Thoracic aorta (tissue), 2 donors: ENCODE data around the gene AXIN1. TPM values are rescaled to one million over a fixed set of nuclear protein-coding genes. Genes with fewer than 3 reads are reported as not detected.

Experiments
- ATAC-seq: fragments of 150-250 bp; one replicate; pipeline ENCODE4 v1.8.0; 2017; ENCODE audit warnings: low read depth; ENCODE audit not compliant: insufficient number of reproducible peaks, low FRiP score
- DNase-seq: peaks from one replicate; pipeline ENCODE4 v3.0.0-alpha.2; 2020; ENCODE audit warnings: low spot score
- H3K27ac ChIP-seq, 2 donors: fragments of 200-600 bp; sonication (generic); 1 replicate in 1 of 2; 2 replicates in 1 of 2; pipeline ENCODE4 v1.5.1; 2016; ENCODE audit warnings: mild to moderate bottlenecking in 2 of 2, moderate library complexity in 2 of 2
- H3K27me3 ChIP-seq: fragments of 200-600 bp; sonication (generic); replicated peaks from 2 replicates; pipeline ENCODE4 v1.6.0; 2016; ENCODE audit warnings: mild to moderate bottlenecking; ENCODE audit not compliant: insufficient read depth
- H3K36me3 ChIP-seq: fragments of 200-600 bp; sonication (generic); one replicate; pipeline ENCODE4 v1.5.1; 2016
- H3K4me1 ChIP-seq, 2 donors: fragments of 200-600 bp; sonication (generic); 1 replicate in 1 of 2; 2 replicates in 1 of 2; pipeline versions ENCODE4 v1.5.1 to v1.6.0; 2016; ENCODE audit warnings: low read depth in 2 of 2, mild to moderate bottlenecking in 1 of 2; ENCODE audit not compliant: control insufficient read depth in 1 of 2
- H3K4me3 ChIP-seq: fragments of 200-600 bp; sonication (generic); 2 replicates; pipeline ENCODE4 v1.5.1; 2016; ENCODE audit warnings: mild to moderate bottlenecking
- H3K9me3 ChIP-seq: fragments of 200-600 bp; sonication (generic); 2 replicates; pipeline ENCODE4 v1.5.1; 2016
- total RNA-seq, 2 donors: library from RNA; depleted of rRNA; stranded (reverse); fragments of >200 nt; gene quantifications; one replicate each; pipeline versions ENCODE4 v1.1.0 to v1.2.3, GENCODE V29; 2016
- TF ChIP-seq, protein P1 (sequence below): fragments of 200-600 bp; sonication (generic); IDR thresholded peaks from one replicate; pipeline ENCODE4 v1.5.1; 2019; ENCODE audit warnings: antibody characterized with exemption

Gene AXIN1
- total RNA-seq, 2 donors from 2014 or later, result 20.0 to 27.2 TPM

DNA sequence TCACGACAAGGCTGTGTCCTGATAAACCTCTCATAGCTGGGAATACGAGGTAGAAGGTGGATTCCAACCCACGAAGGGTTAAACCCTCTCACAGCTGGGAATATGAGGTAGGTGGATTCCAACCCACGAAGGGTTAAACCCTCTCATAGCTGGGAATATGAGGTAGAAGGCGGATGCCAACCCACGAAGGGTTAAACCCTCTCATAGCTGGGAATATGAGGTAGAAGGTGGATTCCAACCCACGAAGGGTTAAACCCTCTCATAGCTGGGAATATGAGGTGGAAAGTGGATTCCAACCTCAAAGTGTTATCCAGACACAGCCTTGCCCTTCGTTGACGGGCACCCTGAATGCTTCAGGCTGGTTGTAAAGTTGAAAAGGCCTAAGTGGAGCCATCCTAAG, 31.0 kb downstream of the AXIN1 start:
- no peaks in the 10 kb centered on the region for H3K4me1 ChIP-seq
- no peak overlapping the region for H3K4me3 ChIP-seq
- H3K27me3 ChIP-seq, result no peaks in the 10 kb centered on the region
- no peak for DNase-seq
- no peak for ATAC-seq
- peaks cover 12% of the 10 kb centered on the region for H3K36me3 ChIP-seq
- no peak overlapping the region for H3K27ac ChIP-seq
- H3K9me3 ChIP-seq, result no peaks in the 10 kb centered on the region
- TF ChIP-seq, protein P1, sequence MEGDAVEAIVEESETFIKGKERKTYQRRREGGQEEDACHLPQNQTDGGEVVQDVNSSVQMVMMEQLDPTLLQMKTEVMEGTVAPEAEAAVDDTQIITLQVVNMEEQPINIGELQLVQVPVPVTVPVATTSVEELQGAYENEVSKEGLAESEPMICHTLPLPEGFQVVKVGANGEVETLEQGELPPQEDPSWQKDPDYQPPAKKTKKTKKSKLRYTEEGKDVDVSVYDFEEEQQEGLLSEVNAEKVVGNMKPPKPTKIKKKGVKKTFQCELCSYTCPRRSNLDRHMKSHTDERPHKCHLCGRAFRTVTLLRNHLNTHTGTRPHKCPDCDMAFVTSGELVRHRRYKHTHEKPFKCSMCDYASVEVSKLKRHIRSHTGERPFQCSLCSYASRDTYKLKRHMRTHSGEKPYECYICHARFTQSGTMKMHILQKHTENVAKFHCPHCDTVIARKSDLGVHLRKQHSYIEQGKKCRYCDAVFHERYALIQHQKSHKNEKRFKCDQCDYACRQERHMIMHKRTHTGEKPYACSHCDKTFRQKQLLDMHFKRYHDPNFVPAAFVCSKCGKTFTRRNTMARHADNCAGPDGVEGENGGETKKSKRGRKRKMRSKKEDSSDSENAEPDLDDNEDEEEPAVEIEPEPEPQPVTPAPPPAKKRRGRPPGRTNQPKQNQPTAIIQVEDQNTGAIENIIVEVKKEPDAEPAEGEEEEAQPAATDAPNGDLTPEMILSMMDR, result no peak

DNA sequence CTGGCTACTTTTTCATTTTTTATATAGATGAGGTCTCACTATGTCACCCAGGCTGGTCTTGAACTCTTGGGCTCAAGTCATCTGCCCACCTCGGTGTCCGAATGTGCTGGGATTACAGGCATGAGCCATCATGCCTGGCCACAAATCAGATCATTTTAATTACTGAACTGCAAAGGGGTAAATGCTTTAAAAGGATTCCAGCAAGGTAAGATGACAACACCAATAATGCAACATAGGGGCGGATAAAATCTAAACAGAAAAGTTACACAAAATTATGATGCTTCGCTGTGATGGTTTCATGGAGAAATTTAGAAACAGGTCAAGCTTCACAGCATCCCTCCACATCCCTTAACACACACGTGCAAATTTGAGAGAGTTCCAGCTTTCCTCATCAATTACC, 32.3 kb downstream of the AXIN1 start:
- Histone ChIP-seq H3K36me3 (peaks cover 12% of the 10 kb centered on the region), H3K4me3 (no peak overlapping the region), H3K27me3 (no peaks in the 10 kb centered on the region), H3K4me1 (no peaks in the 10 kb centered on the region), H3K27ac (no peak overlapping the region), H3K9me3 (no peaks in the 10 kb centered on the region)
- DNase-seq (no peak), ATAC-seq (no peak)
- TF ChIP-seq, protein P1, result no peak

DNA sequence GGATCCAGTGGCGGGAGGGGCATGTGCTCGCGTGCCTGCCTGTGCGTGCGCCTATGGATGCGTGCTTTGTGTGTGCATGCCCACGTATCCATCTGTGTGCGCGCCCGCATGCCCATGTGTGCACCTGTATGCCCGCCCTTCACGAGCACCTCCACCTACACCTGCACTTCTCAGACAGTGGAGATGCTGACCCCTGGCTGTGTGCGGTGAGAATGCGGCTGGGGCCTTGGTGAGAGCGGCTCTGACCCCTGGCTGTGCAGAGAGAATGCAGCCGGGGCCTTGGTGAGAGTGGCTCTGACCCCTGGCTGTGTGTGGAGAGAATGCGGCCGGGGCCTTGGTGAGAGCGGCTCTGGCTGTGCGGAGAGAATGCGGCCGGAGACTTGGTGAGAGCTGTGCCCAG, 33.9 kb downstream of the AXIN1 start:
- Histone ChIP-seq H3K4me3 (no peak overlapping the region), H3K36me3 (peaks cover 17% of the 10 kb centered on the region), H3K4me1 (no peaks in the 10 kb centered on the region), H3K27ac (no peak overlapping the region), H3K9me3 (no peaks in the 10 kb centered on the region), H3K27me3 (no peaks in the 10 kb centered on the region)
- TF ChIP-seq, protein P1, result no peak
- DNase-seq (no peak), ATAC-seq (no peak)

DNA sequence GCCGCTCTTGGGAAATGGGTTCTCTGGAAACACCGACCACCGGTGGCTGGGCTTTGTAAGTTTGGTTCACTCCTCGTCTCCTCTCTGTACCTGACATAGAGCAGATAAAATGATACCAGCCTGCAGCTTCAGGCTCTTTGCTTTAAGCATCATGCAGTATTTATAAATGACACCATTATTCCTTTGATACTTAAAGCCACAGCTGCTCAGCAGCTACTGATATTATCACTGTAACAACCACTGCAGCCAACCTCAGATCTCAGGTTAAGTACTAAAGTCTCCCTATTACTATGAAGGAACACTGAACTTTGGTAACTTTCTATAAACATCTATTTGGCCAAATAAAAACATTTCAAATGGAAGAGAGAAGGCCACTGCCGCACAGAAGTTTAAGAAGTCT, 34.9 kb downstream of the AXIN1 start:
- Histone ChIP-seq H3K4me1 (no peaks in the 10 kb centered on the region), H3K27me3 (no peaks in the 10 kb centered on the region), H3K4me3 (no peak overlapping the region), H3K9me3 (no peaks in the 10 kb centered on the region), H3K36me3 (peaks cover 28% of the 10 kb centered on the region), H3K27ac (no peak overlapping the region)
- TF ChIP-seq, protein P1, result no peak
- no peak for DNase-seq
- no peak for ATAC-seq

DNA sequence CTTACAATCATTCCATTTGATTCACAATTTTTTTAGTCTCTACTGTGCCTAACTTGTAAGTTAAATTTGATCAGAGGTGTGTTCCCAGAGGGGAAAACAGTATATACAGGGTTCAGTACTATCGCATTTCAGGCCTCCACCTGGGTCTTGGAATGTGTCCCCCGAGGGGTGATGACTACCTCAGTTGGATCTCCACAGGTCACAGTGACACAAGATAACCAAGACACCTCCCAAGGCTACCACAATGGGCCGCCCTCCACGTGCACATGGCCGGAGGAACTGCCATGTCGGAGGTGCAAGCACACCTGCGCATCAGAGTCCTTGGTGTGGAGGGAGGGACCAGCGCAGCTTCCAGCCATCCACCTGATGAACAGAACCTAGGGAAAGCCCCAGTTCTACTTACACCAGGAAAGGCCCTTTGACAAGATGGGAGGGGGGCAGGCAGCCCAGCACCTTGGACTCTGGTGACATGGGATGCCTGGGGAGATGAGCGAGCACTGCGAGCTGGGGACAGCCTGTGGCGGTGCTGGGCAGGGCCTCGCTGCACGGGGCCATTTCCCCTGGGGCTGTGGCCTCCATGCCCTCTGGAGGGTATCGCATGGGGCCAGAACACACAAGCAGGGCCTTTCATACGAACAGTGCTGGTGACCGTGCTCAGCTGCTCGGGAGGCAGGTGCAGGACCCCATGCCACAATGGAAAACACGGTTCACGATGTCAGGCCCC, 35.6 kb downstream of the AXIN1 start:
- no peak for DNase-seq

More for the DNA sequence above, 35.6 kb downstream of the AXIN1 start:
- Histone ChIP-seq H3K9me3 (no peaks in the 10 kb centered on the region), H3K27ac (no peak overlapping the region), H3K36me3 (peaks cover 29% of the 10 kb centered on the region), H3K27me3 (no peaks in the 10 kb centered on the region), H3K4me3 (no peak overlapping the region), H3K4me1 (no peaks in the 10 kb centered on the region)
- ATAC-seq, result no peak
- TF ChIP-seq, protein P1, result no peak
